Heart left ventricle (tissue), 16 donors: Measurements from ENCODE around the gene C16orf89. TPM values are rescaled to one million over a fixed set of nuclear protein-coding genes. Genes with fewer than 3 reads are reported as not detected.

Source experiments
- ATAC-seq, 4 donors: fragments of 200-7000 bp; cut with Tn5 transposase; one replicate each; pipeline ENCODE4 v1.9.1; 2020 to 2022; ENCODE audit warnings: moderate library complexity in 4 of 4, mild to moderate bottlenecking in 3 of 4, moderate number of reproducible peaks in 1 of 4
- DNase-seq, 5 donors: peaks; one replicate each; pipeline ENCODE4 v3.0.0-alpha.2; 2020
- H3K27ac ChIP-seq, 12 donors: fragments of 200-600 bp; sonication (generic) in 4 of 12; one replicate each; pipeline versions ENCODE4 v1.5.0 to v1.8.0; 2016 to 2022; ENCODE audit warnings: mild to moderate bottlenecking in 2 of 12
- H3K27me3 ChIP-seq, 9 donors: fragments of 200-600 bp; sonication (generic) in 2 of 9; one replicate each; pipeline versions ENCODE4 v1.5.1 to v1.8.0; 2016 to 2022; ENCODE audit warnings: mild to moderate bottlenecking in 3 of 9
- H3K36me3 ChIP-seq, 9 donors: fragments of 200-600 bp; sonication (generic) in 2 of 9; one replicate each; pipeline versions ENCODE4 v1.5.0 to v1.8.0; 2018 to 2022; ENCODE audit warnings: mild to moderate bottlenecking in 2 of 9
- H3K4me1 ChIP-seq, 12 donors: fragments of 200-600 bp; sonication (generic) in 4 of 12; one replicate each; pipeline versions ENCODE4 v1.5.0 to v1.8.0; 2016 to 2022; ENCODE audit warnings: mild to moderate bottlenecking in 3 of 12
- H3K4me3 ChIP-seq, 12 donors: fragments of 200-600 bp; sonication (generic) in 4 of 12; one replicate each; pipeline versions ENCODE4 v1.5.0 to v1.8.0; 2017 to 2022; ENCODE audit warnings: mild to moderate bottlenecking in 9 of 12, moderate library complexity in 4 of 12
- H3K9me3 ChIP-seq, 12 donors: fragments of 200-600 bp; sonication (generic) in 4 of 12; one replicate each; pipeline versions ENCODE4 v1.5.0 to v1.8.0; 2016 to 2022; ENCODE audit warnings: mild to moderate bottlenecking in 1 of 12
- CTCF ChIP-seq, 12 donors: fragments of 200-600 bp; sonication (generic) in 4 of 12; IDR thresholded peaks; one replicate each; pipeline versions ENCODE4 v1.5.0 to v1.8.0; 2018 to 2022; ENCODE audit warnings: antibody characterized with exemption in 12 of 12, mild to moderate bottlenecking in 5 of 12
- POLR2A ChIP-seq, 2 donors: fragments of 450-650 bp; IDR thresholded peaks; one replicate each; pipeline ENCODE4 v1.6.1; 2017; ENCODE audit warnings: antibody characterized with exemption in 2 of 2, mild to moderate bottlenecking in 2 of 2, moderate library complexity in 2 of 2
- WGBS, 4 donors: extraction: QIAGEN DNeasy Blood & Tissue Kit in 2 of 4; methylation state at CpG; one replicate each; pipeline versions ENCODE4 v1.1.5 to v1.1.7; 2013 to 2018; 5-methylcytosine and 5-hydroxymethylcytosine counted together
- intact Hi-C, 10 donors: fragments of 100-400 bp; cut with DNase I; formaldehyde crosslinking; loops; one replicate each; pipeline versions ENCODE4 v1.11.1 to v1.14.2; 2022
- polyA plus RNA-seq, 2 donors: library from polyadenylated mRNA; stranded (reverse); fragments of 200-250 nt; gene quantifications; one replicate each; pipeline ENCODE4 v1.2.3, GENCODE V29; 2013
- total RNA-seq, 9 donors: library from RNA; depleted of rRNA in 2 of 9; stranded (reverse); fragments of >200 nt in 2 of 9; fragmentation: NEBNext Ultra II Directional in 3 of 9; extraction: Animal tissue kit (Norgen Biotek cat#: 25700) in 3 of 9; gene quantifications; one replicate each; pipeline versions ENCODE4 v1.1.0 to v1.2.4, GENCODE V29; 2016 to 2023
- donor health status: ischemic (EF 13 %, LVEDD 7.1; RV severe dilation, severe dysfunction).
- donor health status: healthy with polysubstance abuse.
- donor health status: DM: no; HTN: yes; CAD: no.
- donor health status: DM: no; HTN: no; CAD: no.
- donor health status: ischemic (EF 25% LVEDD 6.9; RV normal size, moderate dysfunction).
- donor health status: ischemic (EF 25% LVEDD 5.7; RV mildly dilated, moderate dysfunction).
- donor health status: healthy.
- donor health status: DM: yes; HTN: yes; CAD: no.
- donor health status: ischemic (EF 35%, LVEDD 5.7; RV mildly dilated, moderate dysfunction).
- donor health status: nonischemic (EF 11% LVEDD 7.7; RV severe dilation, severe dysfunction).
- donor health status: DM: yes; HTN: yes; CAD: no.
- donor health status: PGD.
- donor health status: ischemic (EF 29% LVEDD 5.4; RV normal size, mild dysfunction).
- donor health status: nonischemic (EF 23%, LVEDD 6.1; RV moderate dilation, normal function).

The C16orf89 gene
- total and polyA plus RNA-seq, 11 donors: 0.26 to 38.4 (median 6.3) TPM

GRCh38 chr16:5065326-5065725 lies 430 bp downstream of the C16orf89 start:
- DNase-seq: no peak
- 45 to 75% (median 66%) methylated on average over 8 of the region's 8 CpGs for WGBS, 4 donors

GRCh38 chr16:5064915-5065314 lies 841 bp downstream of the C16orf89 start:
- ATAC-seq (no peak), DNase-seq (no peak)
- Histone ChIP-seq H3K4me1 (peaks cover 0 to 7% (median 0%) of the 10 kb centered on the region in 12 donors), H3K9me3 (no peaks in the 10 kb centered on the region), H3K27ac (no peak overlapping the region), H3K36me3 (no peaks in the 10 kb centered on the region), H3K4me3 (peak overlapping the region in 1 of 12 donors; percentile 24), H3K27me3 (no peaks in the 10 kb centered on the region)
- WGBS, 4 donors: 57 to 80% (median 75%) methylated on average over 7 of the region's 7 CpGs
- intact Hi-C loops: no loop called here
- no peak for TF ChIP-seq POLR2A (IDR thresholded peaks at IDR 0.05)
- no peak for TF ChIP-seq CTCF (IDR thresholded peaks at IDR 0.05)

More at GRCh38 chr16:5065326-5065725, 430 bp downstream of the C16orf89 start:
- TF ChIP-seq CTCF (IDR thresholded peaks at IDR 0.05) (no peak), POLR2A (IDR thresholded peaks at IDR 0.05) (no peak)
- peak in 3 of 4 donors; percentile 9 to 35 (median 21) for ATAC-seq
- intact Hi-C loops: no loop called here
- Histone ChIP-seq H3K36me3 (no peaks in the 10 kb centered on the region), H3K27ac (peak overlapping the region in 2 of 12 donors; percentile 5 to 66), H3K4me1 (peaks cover 0 to 7% (median 0%) of the 10 kb centered on the region in 12 donors), H3K9me3 (no peaks in the 10 kb centered on the region), H3K4me3 (peak overlapping the region in 2 of 12 donors; percentile 16 to 24), H3K27me3 (no peaks in the 10 kb centered on the region)

GRCh38 chr16:5062790-5063765 lies 2.7 kb downstream of the C16orf89 start:
- peaks cover 0 to 15% (median 2%) of the 10 kb centered on the region in 12 donors for H3K4me1 ChIP-seq
- intact Hi-C loops: no loop called here
- H3K27me3 ChIP-seq: no peaks in the 10 kb centered on the region
- no peak overlapping the region for H3K4me3 ChIP-seq
- ATAC-seq (no peak), DNase-seq (no peak)
- H3K9me3 ChIP-seq: no peaks in the 10 kb centered on the region
- WGBS, 4 donors: 64 to 67% (median 65%) methylated on average over 19 of the region's 19 CpGs
- H3K27ac ChIP-seq: no peak overlapping the region
- TF ChIP-seq CTCF (IDR thresholded peaks at IDR 0.05) (no peak), POLR2A (IDR thresholded peaks at IDR 0.05) (no peak)
- no peaks in the 10 kb centered on the region for H3K36me3 ChIP-seq

- TF ChIP-seq CTCF (IDR thresholded peaks at IDR 0.05) (no peak), POLR2A (IDR thresholded peaks at IDR 0.05) (no peak)
- no peaks in the 10 kb centered on the region for H3K27me3 ChIP-seq
- H3K4me3 ChIP-seq: no peak overlapping the region
- peaks cover 0 to 15% (median 2%) of the 10 kb centered on the region in 12 donors for H3K4me1 ChIP-seq
- no peaks in the 10 kb centered on the region for H3K36me3 ChIP-seq
- DNase-seq (no peak), ATAC-seq (no peak)
- intact Hi-C loops: no loop called here
- 79 to 96% (median 85%) methylated on average over 11 of the region's 11 CpGs for WGBS, 4 donors
- no peak overlapping the region for H3K27ac ChIP-seq
- no peaks in the 10 kb centered on the region for H3K9me3 ChIP-seq
These were observed 3.7 kb downstream of the C16orf89 start for GRCh38 chr16:5062051-5062450.
